ENCODE measurements around the gene COL1A2.

The COL1A2 gene

GRCh38 chr7:94477878-94478277 lies 83.2 kb downstream of the COL1A2 start:
- TF ChIP-seq CTCF (IDR thresholded peaks at IDR 0.05): no peak
- H3K27ac ChIP-seq: no peak overlapping the region
- H3K4me3 ChIP-seq (ENCODE audit: low read depth in 1 of 2, low read length in 1 of 2): no peak overlapping the region
- no peaks in the 10 kb centered on the region for H3K9me3 ChIP-seq
- no peaks in the 10 kb centered on the region for H3K4me1 ChIP-seq (ENCODE audit: control insufficient read depth in 1 of 2, insufficient read depth in 1 of 2, low read depth in 1 of 2, low read length in 1 of 2)
- H3K27me3 ChIP-seq: no peaks in the 10 kb centered on the region
- H3K36me3 ChIP-seq: no peaks in the 10 kb centered on the region

- no peaks in the 10 kb centered on the region for H3K9me3 ChIP-seq
- H3K36me3 ChIP-seq: no peaks in the 10 kb centered on the region
- H3K4me3 ChIP-seq (ENCODE audit: low read depth in 1 of 2, low read length in 1 of 2): no peak overlapping the region
- no peak for TF ChIP-seq CTCF (IDR thresholded peaks at IDR 0.05)
- no peaks in the 10 kb centered on the region for H3K4me1 ChIP-seq (ENCODE audit: control insufficient read depth in 1 of 2, insufficient read depth in 1 of 2, low read depth in 1 of 2, low read length in 1 of 2)
- H3K27me3 ChIP-seq: no peaks in the 10 kb centered on the region
- no peak overlapping the region for H3K27ac ChIP-seq
Measured at GRCh38 chr7:94478648-94479214, 84.0 kb downstream of the COL1A2 start.

Data from neutrophil (primary cell).